Stimulated activated CD4-positive, alpha-beta T cell treated with anti-CD3 and anti-CD28 coated beads, Interleukin-4, amount 100 ng/mL, for 48 hours (primary cell): ENCODE results near the gene HERC3.

Source experiments
- DNase-seq, 2 donors: peaks; one replicate each; pipeline ENCODE4 v3.0.0-alpha.2; 2020; ENCODE audit warnings: low read depth in 2 of 2

The HERC3 gene

GRCh38 chr4:88720451-88721428 lies 128.5 kb downstream of the HERC3 start:
- no peak for DNase-seq

GRCh38 chr4:88722276-88722780 lies 130.0 kb downstream of the HERC3 start:
- no peak for DNase-seq

GRCh38 chr4:88722828-88723227 lies 130.5 kb downstream of the HERC3 start:
- no peak for DNase-seq

- no peak for DNase-seq
Observed at GRCh38 chr4:88724406-88724805, 132.1 kb downstream of the HERC3 start.

- no peak for DNase-seq
Observed at GRCh38 chr4:88725143-88725542, 132.9 kb downstream of the HERC3 start.

GRCh38 chr4:88725986-88726385 lies 133.7 kb downstream of the HERC3 start:
- no peak for DNase-seq

GRCh38 chr4:88728146-88728545 lies 135.9 kb downstream of the HERC3 start:
- no peak for DNase-seq

GRCh38 chr4:88729146-88729760 lies 137.0 kb downstream of the HERC3 start:
- DNase-seq: no peak

- no peak for DNase-seq
Observed at GRCh38 chr4:88730811-88731210, 138.5 kb downstream of the HERC3 start.

- no peak for DNase-seq
Observed at GRCh38 chr4:88731381-88731780, 139.1 kb downstream of the HERC3 start.

- no peak for DNase-seq
Observed at GRCh38 chr4:88732714-88733368, 140.6 kb downstream of the HERC3 start.

GRCh38 chr4:88734403-88734949 lies 142.2 kb downstream of the HERC3 start:
- no peak for DNase-seq

GRCh38 chr4:88735564-88735963 lies 143.3 kb downstream of the HERC3 start:
- DNase-seq: no peak

GRCh38 chr4:88736264-88736663 lies 144.0 kb downstream of the HERC3 start:
- no peak for DNase-seq

GRCh38 chr4:88737307-88737941 lies 145.1 kb downstream of the HERC3 start:
- no peak for DNase-seq

GRCh38 chr4:88738180-88738579 lies 145.9 kb downstream of the HERC3 start:
- no peak for DNase-seq

- no peak for DNase-seq
Observed at GRCh38 chr4:88742561-88742960, 150.3 kb downstream of the HERC3 start.

GRCh38 chr4:88743696-88744095 lies 151.4 kb downstream of the HERC3 start:
- no peak for DNase-seq

- no peak for DNase-seq
Observed at GRCh38 chr4:88744609-88745008, 152.3 kb downstream of the HERC3 start.

- no peak for DNase-seq
Observed at GRCh38 chr4:88745175-88745574, 152.9 kb downstream of the HERC3 start.

- DNase-seq: no peak
Observed at GRCh38 chr4:88745581-88746163, 153.4 kb downstream of the HERC3 start.
